GM23338 (cell line): ENCODE measurements around the gene COLEC12. TPM values are rescaled to one million over a fixed set of nuclear protein-coding genes. Genes with fewer than 3 reads are reported as not detected.

ENCODE experiments used
- ATAC-seq: fragments of 200-7000 bp; cut with Tn5 transposase; 3 replicates; pipeline ENCODE4 v1.9.1; 2020
- DNase-seq: peaks from one replicate; pipeline ENCODE4 v3.0.0-alpha.2; 2015; ENCODE audit warnings: low spot score
- H2AFZ ChIP-seq: fragments of 200-600 bp; sonication (generic); 2 replicates; pipeline ENCODE4 v1.8.0; 2016; ENCODE audit warnings: antibody characterized with exemption, mild to moderate bottlenecking, moderate library complexity
- H3F3A ChIP-seq: fragments of 200-600 bp; sonication (generic); replicated peaks from 2 replicates; pipeline ENCODE4 v1.8.0; 2017; ENCODE audit warnings: antibody characterized with exemption, mixed run types, low read depth
- H3K27ac ChIP-seq: fragments of 200-600 bp; sonication (generic); 2 replicates; pipeline ENCODE4 v1.6.1; 2016; ENCODE audit warnings: low read depth
- H3K27me3 ChIP-seq: fragments of 200-600 bp; sonication (generic); 2 replicates; pipeline ENCODE4 v1.8.0; 2016; ENCODE audit warnings: mild to moderate bottlenecking, mixed run types, moderate library complexity; ENCODE audit not compliant: insufficient read depth
- H3K36me3 ChIP-seq: fragments of 200-600 bp; sonication (generic); 2 replicates; pipeline ENCODE4 v1.8.0; 2016; ENCODE audit warnings: mild to moderate bottlenecking; ENCODE audit not compliant: insufficient read depth
- H3K4me1 ChIP-seq: fragments of 200-600 bp; sonication (generic); 2 replicates; pipeline ENCODE4 v1.8.0; 2016; ENCODE audit warnings: mild to moderate bottlenecking, moderate library complexity; ENCODE audit not compliant: insufficient read depth
- H3K4me2 ChIP-seq: fragments of 200-600 bp; sonication (generic); 2 replicates; pipeline ENCODE4 v1.7.1; 2017; ENCODE audit warnings: mixed run types
- H3K4me3 ChIP-seq: fragments of 200-600 bp; sonication (generic); 2 replicates; pipeline ENCODE4 v1.6.1; 2016; ENCODE audit warnings: mixed run types
- H3K79me2 ChIP-seq: fragments of 200-600 bp; sonication (generic); replicated peaks from 2 replicates; pipeline ENCODE4 v1.8.0; 2017; ENCODE audit warnings: mild to moderate bottlenecking; ENCODE audit not compliant: insufficient read depth
- H3K9me2 ChIP-seq: fragments of 200-600 bp; sonication (generic); 2 replicates; pipeline ENCODE4 v1.8.0; 2017; ENCODE audit not compliant: insufficient read depth
- H4K20me1 ChIP-seq: fragments of 200-600 bp; sonication (generic); replicated peaks from 2 replicates; pipeline ENCODE4 v1.8.0; 2017; ENCODE audit warnings: mild to moderate bottlenecking; ENCODE audit not compliant: insufficient read depth
- H3K27ac Mint-ChIP-seq: 2 replicates; pipeline ENCODE4 v1.8.0; 2020; ENCODE audit warnings: inconsistent platforms, mild to moderate bottlenecking, moderate library complexity, mixed read lengths
- H3K27me3 Mint-ChIP-seq: 3 replicates; pipeline ENCODE4 v1.8.0; 2022; ENCODE audit warnings: low read depth, mild to moderate bottlenecking, moderate library complexity, mixed read lengths, inconsistent platforms; ENCODE audit not compliant: insufficient read depth, poor library complexity
- H3K36me3 Mint-ChIP-seq: 3 replicates; pipeline ENCODE4 v1.8.0; 2021; ENCODE audit warnings: low read depth, mild to moderate bottlenecking, inconsistent platforms, moderate library complexity, mixed read lengths
- H3K4me1 Mint-ChIP-seq: 3 replicates; pipeline ENCODE4 v1.8.0; 2020; ENCODE audit warnings: mild to moderate bottlenecking, inconsistent platforms, mixed read lengths
- H3K4me3 Mint-ChIP-seq: 3 replicates; pipeline ENCODE4 v1.8.0; 2021; ENCODE audit warnings: moderate library complexity, mild to moderate bottlenecking, inconsistent platforms, mixed read lengths
- H3K9me3 Mint-ChIP-seq: 3 replicates; pipeline ENCODE4 v1.8.0; 2020; ENCODE audit warnings: moderate library complexity, mild to moderate bottlenecking, inconsistent platforms, mixed read lengths
- EZH2 ChIP-seq: fragments of 200-600 bp; sonication (generic); IDR thresholded peaks from one replicate; pipeline ENCODE4 v1.8.0; 2017; ENCODE audit warnings: antibody characterized with exemption, mild to moderate bottlenecking, low read depth; ENCODE audit not compliant: unreplicated experiment
- EZH2phosphoT487 ChIP-seq: fragments of 200-600 bp; sonication (generic); IDR thresholded peaks from one replicate; pipeline ENCODE4 v1.8.1; 2018; ENCODE audit warnings: antibody characterized with exemption; ENCODE audit not compliant: unreplicated experiment
- JUNB ChIP-seq: IDR thresholded peaks from one replicate; pipeline ENCODE4 v1.6.1; 2016; ENCODE audit warnings: antibody characterized with exemption; ENCODE audit not compliant: unreplicated experiment
- NANOG ChIP-seq: IDR thresholded peaks from 2 replicates; pipeline ENCODE4 v1.6.1; 2016; ENCODE audit warnings: antibody characterized with exemption, borderline replicate concordance
- STAT1 ChIP-seq: IDR thresholded peaks from one replicate; pipeline ENCODE4 v1.6.1; 2016; ENCODE audit warnings: antibody characterized with exemption; ENCODE audit not compliant: unreplicated experiment
- ZNF114 ChIP-seq: fragments of 250-450 bp; sonication (Bioruptor Pico); IDR thresholded peaks from 2 replicates; pipeline ENCODE4 v1.5.0; 2020; ENCODE audit warnings: mild to moderate bottlenecking, moderate library complexity
- ZNF331 ChIP-seq: fragments of 250-450 bp; sonication (Bioruptor Pico); IDR thresholded peaks from 2 replicates; pipeline ENCODE4 v1.5.0; 2020; ENCODE audit warnings: low read depth, mild to moderate bottlenecking, moderate library complexity
- polyA plus RNA-seq: library from polyadenylated mRNA; unstranded; fragments of >200 nt; fragmentation: Nextera tagmentation; extraction: Ambion mirVana; gene quantifications from 2 replicates; pipeline ENCODE4 v1.2.1, GENCODE V29; 2016
- total RNA-seq: library from RNA; depleted of rRNA; stranded (reverse); fragments of >200 nt; shearing (Covaris generic); gene quantifications from 2 replicates; pipeline ENCODE4 v1.2.3, GENCODE V29; 2014
- TF ChIP-seq, protein P1 (sequence below): IDR thresholded peaks from 2 replicates; pipeline ENCODE4 v1.6.1; 2016; ENCODE audit warnings: antibody characterized with exemption
- TF ChIP-seq, protein P2 (sequence below): IDR thresholded peaks from one replicate; pipeline ENCODE4 v1.6.1; 2018; ENCODE audit warnings: antibody characterized with exemption; ENCODE audit not compliant: unreplicated experiment
- TF ChIP-seq, protein P3 (sequence below): fragments of 250-450 bp; sonication (Bioruptor Pico); IDR thresholded peaks from 2 replicates; pipeline ENCODE4 v1.5.0; 2020; ENCODE audit warnings: mild to moderate bottlenecking, moderate library complexity
- TF ChIP-seq, protein P4 (sequence below), 2 experiments: fragments of 200-600 bp in 1 of 2; sonication (generic) in 1 of 2; conservative IDR thresholded peaks; 2 replicates each; pipeline versions ENCODE4 v1.5.1 to v1.6.1; 2016 to 2017; ENCODE audit warnings: antibody characterized with exemption in 2 of 2, low read depth in 2 of 2, mild to moderate bottlenecking in 2 of 2, moderate library complexity in 1 of 2

The COLEC12 gene
- total and polyA plus RNA-seq, 2 experiments from 2014 or later = 1.1 to 3.2 TPM

DNA sequence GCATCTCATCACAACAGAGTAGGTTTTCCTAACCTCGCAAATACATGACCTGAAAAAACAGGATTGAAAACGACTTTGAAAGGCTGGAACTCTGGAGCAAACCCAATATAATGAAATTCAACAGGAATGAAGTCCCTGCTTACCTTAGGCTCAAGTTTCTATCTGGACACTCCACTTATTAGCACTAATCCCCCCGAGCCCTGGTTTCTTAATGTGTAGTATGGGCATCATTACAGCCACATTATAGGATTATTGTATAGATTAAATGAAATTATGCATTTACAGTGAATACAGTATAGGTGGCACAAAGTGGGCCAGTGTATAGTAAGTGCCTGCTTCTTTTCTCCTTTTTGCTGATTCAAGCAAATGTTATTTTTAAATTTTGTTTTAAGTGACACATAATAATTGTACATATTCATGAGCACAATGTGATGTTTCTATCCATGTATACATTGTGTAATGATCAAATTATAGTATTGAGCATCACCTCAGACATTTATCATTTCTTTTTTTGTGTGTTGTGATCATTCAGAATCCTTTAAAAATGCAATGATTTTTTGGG lies 118.0 kb downstream of the COLEC12 start:
- Histone ChIP-seq H3K4me3 (no peak overlapping the region), H4K20me1 (no peaks in the 10 kb centered on the region), H3K4me1 (no peaks in the 10 kb centered on the region; the same call in 1 of the 2 replicates), H3K4me2 (no peak overlapping the region), H3K9me2 (no peaks in the 10 kb centered on the region), H3F3A (no peaks in the 10 kb centered on the region), H2AFZ (no peak overlapping the region), H3K27ac (no peak overlapping the region), H3K36me3 (no peaks in the 10 kb centered on the region), H3K27me3 (no peaks in the 10 kb centered on the region), H3K79me2 (no peaks in the 10 kb centered on the region)
- no peak overlapping the region for H3K27ac Mint-ChIP-seq
- TF ChIP-seq NANOG = no peak
- no peak for TF ChIP-seq JUNB
- no peak for TF ChIP-seq ZNF114
- TF ChIP-seq STAT1 = no peak
- no peak for TF ChIP-seq ZNF331 (CRISPR knock-in tag)
- TF ChIP-seq, protein P1, sequence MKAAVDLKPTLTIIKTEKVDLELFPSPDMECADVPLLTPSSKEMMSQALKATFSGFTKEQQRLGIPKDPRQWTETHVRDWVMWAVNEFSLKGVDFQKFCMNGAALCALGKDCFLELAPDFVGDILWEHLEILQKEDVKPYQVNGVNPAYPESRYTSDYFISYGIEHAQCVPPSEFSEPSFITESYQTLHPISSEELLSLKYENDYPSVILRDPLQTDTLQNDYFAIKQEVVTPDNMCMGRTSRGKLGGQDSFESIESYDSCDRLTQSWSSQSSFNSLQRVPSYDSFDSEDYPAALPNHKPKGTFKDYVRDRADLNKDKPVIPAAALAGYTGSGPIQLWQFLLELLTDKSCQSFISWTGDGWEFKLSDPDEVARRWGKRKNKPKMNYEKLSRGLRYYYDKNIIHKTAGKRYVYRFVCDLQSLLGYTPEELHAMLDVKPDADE = no peak
- TF ChIP-seq, protein P2, sequence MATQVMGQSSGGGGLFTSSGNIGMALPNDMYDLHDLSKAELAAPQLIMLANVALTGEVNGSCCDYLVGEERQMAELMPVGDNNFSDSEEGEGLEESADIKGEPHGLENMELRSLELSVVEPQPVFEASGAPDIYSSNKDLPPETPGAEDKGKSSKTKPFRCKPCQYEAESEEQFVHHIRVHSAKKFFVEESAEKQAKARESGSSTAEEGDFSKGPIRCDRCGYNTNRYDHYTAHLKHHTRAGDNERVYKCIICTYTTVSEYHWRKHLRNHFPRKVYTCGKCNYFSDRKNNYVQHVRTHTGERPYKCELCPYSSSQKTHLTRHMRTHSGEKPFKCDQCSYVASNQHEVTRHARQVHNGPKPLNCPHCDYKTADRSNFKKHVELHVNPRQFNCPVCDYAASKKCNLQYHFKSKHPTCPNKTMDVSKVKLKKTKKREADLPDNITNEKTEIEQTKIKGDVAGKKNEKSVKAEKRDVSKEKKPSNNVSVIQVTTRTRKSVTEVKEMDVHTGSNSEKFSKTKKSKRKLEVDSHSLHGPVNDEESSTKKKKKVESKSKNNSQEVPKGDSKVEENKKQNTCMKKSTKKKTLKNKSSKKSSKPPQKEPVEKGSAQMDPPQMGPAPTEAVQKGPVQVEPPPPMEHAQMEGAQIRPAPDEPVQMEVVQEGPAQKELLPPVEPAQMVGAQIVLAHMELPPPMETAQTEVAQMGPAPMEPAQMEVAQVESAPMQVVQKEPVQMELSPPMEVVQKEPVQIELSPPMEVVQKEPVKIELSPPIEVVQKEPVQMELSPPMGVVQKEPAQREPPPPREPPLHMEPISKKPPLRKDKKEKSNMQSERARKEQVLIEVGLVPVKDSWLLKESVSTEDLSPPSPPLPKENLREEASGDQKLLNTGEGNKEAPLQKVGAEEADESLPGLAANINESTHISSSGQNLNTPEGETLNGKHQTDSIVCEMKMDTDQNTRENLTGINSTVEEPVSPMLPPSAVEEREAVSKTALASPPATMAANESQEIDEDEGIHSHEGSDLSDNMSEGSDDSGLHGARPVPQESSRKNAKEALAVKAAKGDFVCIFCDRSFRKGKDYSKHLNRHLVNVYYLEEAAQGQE = no peak
- TF ChIP-seq, protein P3, sequence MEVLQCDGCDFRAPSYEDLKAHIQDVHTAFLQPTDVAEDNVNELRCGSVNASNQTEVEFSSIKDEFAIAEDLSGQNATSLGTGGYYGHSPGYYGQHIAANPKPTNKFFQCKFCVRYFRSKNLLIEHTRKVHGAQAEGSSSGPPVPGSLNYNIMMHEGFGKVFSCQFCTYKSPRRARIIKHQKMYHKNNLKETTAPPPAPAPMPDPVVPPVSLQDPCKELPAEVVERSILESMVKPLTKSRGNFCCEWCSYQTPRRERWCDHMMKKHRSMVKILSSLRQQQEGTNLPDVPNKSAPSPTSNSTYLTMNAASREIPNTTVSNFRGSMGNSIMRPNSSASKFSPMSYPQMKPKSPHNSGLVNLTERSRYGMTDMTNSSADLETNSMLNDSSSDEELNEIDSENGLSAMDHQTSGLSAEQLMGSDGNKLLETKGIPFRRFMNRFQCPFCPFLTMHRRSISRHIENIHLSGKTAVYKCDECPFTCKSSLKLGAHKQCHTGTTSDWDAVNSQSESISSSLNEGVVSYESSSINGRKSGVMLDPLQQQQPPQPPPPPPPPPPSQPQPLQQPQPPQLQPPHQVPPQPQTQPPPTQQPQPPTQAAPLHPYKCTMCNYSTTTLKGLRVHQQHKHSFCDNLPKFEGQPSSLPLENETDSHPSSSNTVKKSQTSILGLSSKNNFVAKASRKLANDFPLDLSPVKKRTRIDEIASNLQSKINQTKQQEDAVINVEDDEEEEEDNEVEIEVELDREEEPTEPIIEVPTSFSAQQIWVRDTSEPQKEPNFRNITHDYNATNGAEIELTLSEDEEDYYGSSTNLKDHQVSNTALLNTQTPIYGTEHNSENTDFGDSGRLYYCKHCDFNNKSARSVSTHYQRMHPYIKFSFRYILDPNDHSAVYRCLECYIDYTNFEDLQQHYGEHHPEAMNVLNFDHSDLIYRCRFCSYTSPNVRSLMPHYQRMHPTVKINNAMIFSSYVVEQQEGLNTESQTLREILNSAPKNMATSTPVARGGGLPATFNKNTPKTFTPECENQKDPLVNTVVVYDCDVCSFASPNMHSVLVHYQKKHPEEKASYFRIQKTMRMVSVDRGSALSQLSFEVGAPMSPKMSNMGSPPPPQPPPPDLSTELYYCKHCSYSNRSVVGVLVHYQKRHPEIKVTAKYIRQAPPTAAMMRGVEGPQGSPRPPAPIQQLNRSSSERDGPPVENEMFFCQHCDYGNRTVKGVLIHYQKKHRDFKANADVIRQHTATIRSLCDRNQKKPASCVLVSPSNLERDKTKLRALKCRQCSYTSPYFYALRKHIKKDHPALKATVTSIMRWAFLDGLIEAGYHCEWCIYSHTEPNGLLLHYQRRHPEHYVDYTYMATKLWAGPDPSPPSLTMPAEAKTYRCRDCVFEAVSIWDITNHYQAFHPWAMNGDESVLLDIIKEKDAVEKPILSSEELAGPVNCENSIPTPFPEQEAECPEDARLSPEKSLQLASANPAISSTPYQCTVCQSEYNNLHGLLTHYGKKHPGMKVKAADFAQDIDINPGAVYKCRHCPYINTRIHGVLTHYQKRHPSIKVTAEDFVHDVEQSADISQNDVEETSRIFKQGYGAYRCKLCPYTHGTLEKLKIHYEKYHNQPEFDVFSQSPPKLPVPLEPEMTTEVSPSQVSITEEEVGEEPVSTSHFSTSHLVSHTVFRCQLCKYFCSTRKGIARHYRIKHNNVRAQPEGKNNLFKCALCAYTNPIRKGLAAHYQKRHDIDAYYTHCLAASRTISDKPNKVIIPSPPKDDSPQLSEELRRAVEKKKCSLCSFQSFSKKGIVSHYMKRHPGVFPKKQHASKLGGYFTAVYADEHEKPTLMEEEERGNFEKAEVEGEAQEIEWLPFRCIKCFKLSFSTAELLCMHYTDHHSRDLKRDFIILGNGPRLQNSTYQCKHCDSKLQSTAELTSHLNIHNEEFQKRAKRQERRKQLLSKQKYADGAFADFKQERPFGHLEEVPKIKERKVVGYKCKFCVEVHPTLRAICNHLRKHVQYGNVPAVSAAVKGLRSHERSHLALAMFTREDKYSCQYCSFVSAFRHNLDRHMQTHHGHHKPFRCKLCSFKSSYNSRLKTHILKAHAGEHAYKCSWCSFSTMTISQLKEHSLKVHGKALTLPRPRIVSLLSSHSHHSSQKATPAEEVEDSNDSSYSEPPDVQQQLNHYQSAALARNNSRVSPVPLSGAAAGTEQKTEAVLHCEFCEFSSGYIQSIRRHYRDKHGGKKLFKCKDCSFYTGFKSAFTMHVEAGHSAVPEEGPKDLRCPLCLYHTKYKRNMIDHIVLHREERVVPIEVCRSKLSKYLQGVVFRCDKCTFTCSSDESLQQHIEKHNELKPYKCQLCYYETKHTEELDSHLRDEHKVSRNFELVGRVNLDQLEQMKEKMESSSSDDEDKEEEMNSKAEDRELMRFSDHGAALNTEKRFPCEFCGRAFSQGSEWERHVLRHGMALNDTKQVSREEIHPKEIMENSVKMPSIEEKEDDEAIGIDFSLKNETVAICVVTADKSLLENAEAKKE = no peak
- no peak for TF ChIP-seq EZH2
- TF ChIP-seq EZH2phosphoT487 = no peak
- TF ChIP-seq, protein P4, sequence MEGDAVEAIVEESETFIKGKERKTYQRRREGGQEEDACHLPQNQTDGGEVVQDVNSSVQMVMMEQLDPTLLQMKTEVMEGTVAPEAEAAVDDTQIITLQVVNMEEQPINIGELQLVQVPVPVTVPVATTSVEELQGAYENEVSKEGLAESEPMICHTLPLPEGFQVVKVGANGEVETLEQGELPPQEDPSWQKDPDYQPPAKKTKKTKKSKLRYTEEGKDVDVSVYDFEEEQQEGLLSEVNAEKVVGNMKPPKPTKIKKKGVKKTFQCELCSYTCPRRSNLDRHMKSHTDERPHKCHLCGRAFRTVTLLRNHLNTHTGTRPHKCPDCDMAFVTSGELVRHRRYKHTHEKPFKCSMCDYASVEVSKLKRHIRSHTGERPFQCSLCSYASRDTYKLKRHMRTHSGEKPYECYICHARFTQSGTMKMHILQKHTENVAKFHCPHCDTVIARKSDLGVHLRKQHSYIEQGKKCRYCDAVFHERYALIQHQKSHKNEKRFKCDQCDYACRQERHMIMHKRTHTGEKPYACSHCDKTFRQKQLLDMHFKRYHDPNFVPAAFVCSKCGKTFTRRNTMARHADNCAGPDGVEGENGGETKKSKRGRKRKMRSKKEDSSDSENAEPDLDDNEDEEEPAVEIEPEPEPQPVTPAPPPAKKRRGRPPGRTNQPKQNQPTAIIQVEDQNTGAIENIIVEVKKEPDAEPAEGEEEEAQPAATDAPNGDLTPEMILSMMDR (conservative IDR thresholded peaks at IDR 0.05; ENCODE audit: low read depth in 2 of 2) = no peak
- no peak overlapping the region for H3K4me3 Mint-ChIP-seq
- no peaks in the 10 kb centered on the region; the same call in 2 of the 3 replicates for H3K9me3 Mint-ChIP-seq
- no peak for DNase-seq
- no peak for ATAC-seq
- no peaks in the 10 kb centered on the region for H3K36me3 Mint-ChIP-seq
- H3K27me3 Mint-ChIP-seq = peaks cover 4% of the 10 kb centered on the region
- H3K4me1 Mint-ChIP-seq = peaks cover 4% of the 10 kb centered on the region; the same call in 2 of the 3 replicates
